CD14-positive monocyte (primary cell): Measurements from ENCODE around the gene TYROBP. TPM values are rescaled to one million over a fixed set of nuclear protein-coding genes. Genes with fewer than 3 reads are reported as not detected.

Experiments used
- DNase-seq, 3 donors: peaks; one replicate each; pipeline ENCODE4 v3.0.0-alpha.2; 2011 to 2022
- H2AFZ ChIP-seq: 2 replicates; pipeline ENCODE4 v1.6.0; 2012; ENCODE audit warnings: mild to moderate bottlenecking, low read depth, low read length, inconsistent platforms; ENCODE audit not compliant: insufficient read depth, poor library complexity, severe bottlenecking
- H3K27ac ChIP-seq, 2 donors: 1 replicate in 1 of 2; 2 replicates in 1 of 2; pipeline ENCODE4 v1.5.1; 2012 to 2013; ENCODE audit warnings: low read length in 2 of 2, control low read depth in 1 of 2, inconsistent platforms in 1 of 2, low read depth in 1 of 2, mild to moderate bottlenecking in 1 of 2
- H3K27me3 ChIP-seq, 2 donors: one replicate each; pipeline versions ENCODE4 v1.6.0 to v1.6.1; 2011 to 2013; ENCODE audit warnings: low read length in 2 of 2; ENCODE audit not compliant: control insufficient read depth in 2 of 2, insufficient read depth in 2 of 2
- H3K36me3 ChIP-seq, 2 donors: replicated peaks in 1 of 2; 1 replicate in 1 of 2; 2 replicates in 1 of 2; pipeline versions ENCODE4 v1.5.1 to v1.6.1; 2012 to 2013; ENCODE audit warnings: low read length in 2 of 2, control low read depth in 1 of 2, inconsistent platforms in 1 of 2, mild to moderate bottlenecking in 1 of 2; ENCODE audit not compliant: insufficient read depth in 2 of 2, control insufficient read depth in 1 of 2
- H3K4me1 ChIP-seq, 2 donors: 1 replicate in 1 of 2; 2 replicates in 1 of 2; pipeline versions ENCODE4 v1.5.1 to v1.6.1; 2012 to 2013; ENCODE audit warnings: low read length in 2 of 2, control low read depth in 1 of 2, inconsistent platforms in 1 of 2, mild to moderate bottlenecking in 1 of 2, moderate library complexity in 1 of 2; ENCODE audit not compliant: insufficient read depth in 2 of 2, control insufficient read depth in 1 of 2
- H3K4me2 ChIP-seq: replicated peaks from 2 replicates; pipeline ENCODE3; 2012; ENCODE audit warnings: low read length, moderate library complexity, mild to moderate bottlenecking; ENCODE audit not compliant: poor library complexity, severe bottlenecking; ENCODE audit errors: extremely low read depth
- H3K4me3 ChIP-seq, 3 experiments: fragments of 200-600 bp in 1 of 3; sonication (generic) in 1 of 3; replicated peaks in 1 of 3; 1 replicate in 2 of 3; 2 replicates in 1 of 3; pipeline ENCODE4 v1.5.1; 2011 to 2013; ENCODE audit warnings: low read length in 3 of 3, mild to moderate bottlenecking in 3 of 3, control low read depth in 2 of 3, low read depth in 2 of 3, inconsistent platforms in 1 of 3, moderate library complexity in 1 of 3
- H3K79me2 ChIP-seq: 2 replicates; pipeline ENCODE4 v1.6.0; 2012; ENCODE audit warnings: mild to moderate bottlenecking, control low read depth, inconsistent platforms, low read length, moderate library complexity; ENCODE audit not compliant: insufficient read depth
- H3K9ac ChIP-seq: 2 replicates; pipeline ENCODE4 v1.6.0; 2017; ENCODE audit warnings: low read length, mild to moderate bottlenecking; ENCODE audit not compliant: insufficient read depth, poor library complexity, severe bottlenecking
- H3K9me3 ChIP-seq, 2 donors: replicated peaks in 1 of 2; 1 replicate in 1 of 2; 2 replicates in 1 of 2; pipeline versions ENCODE4 v1.5.1 to v1.6.1; 2012 to 2013; ENCODE audit warnings: low read length in 2 of 2, control low read depth in 1 of 2; ENCODE audit not compliant: control insufficient read depth in 1 of 2, insufficient read depth in 1 of 2
- H4K20me1 ChIP-seq: 2 replicates; pipeline ENCODE4 v1.6.0; 2012; ENCODE audit warnings: mild to moderate bottlenecking, low read length, control low read depth, moderate library complexity; ENCODE audit not compliant: insufficient read depth
- H3K27ac Mint-ChIP-seq, 7 donors: one replicate each; pipeline ENCODE4 v1.8.0; 2020; ENCODE audit warnings: mild to moderate bottlenecking in 7 of 7, mixed read lengths in 7 of 7, moderate library complexity in 6 of 7, inconsistent platforms in 2 of 7
- H3K27me3 Mint-ChIP-seq, 3 donors: one replicate each; pipeline ENCODE4 v1.8.0; 2021 to 2022; ENCODE audit warnings: low read depth in 3 of 3, mild to moderate bottlenecking in 3 of 3, mixed read lengths in 3 of 3, moderate library complexity in 3 of 3, inconsistent platforms in 1 of 3
- H3K36me3 Mint-ChIP-seq, 2 donors: one replicate each; pipeline ENCODE4 v1.8.0; 2020; ENCODE audit warnings: mixed read lengths in 2 of 2, inconsistent platforms in 1 of 2, mild to moderate bottlenecking in 1 of 2
- H3K4me1 Mint-ChIP-seq: one replicate; pipeline ENCODE4 v1.8.0; 2020; ENCODE audit warnings: mild to moderate bottlenecking, mixed read lengths
- H3K4me3 Mint-ChIP-seq, 2 donors: one replicate each; pipeline ENCODE4 v1.8.0; 2020; ENCODE audit warnings: mild to moderate bottlenecking in 2 of 2, mixed read lengths in 2 of 2, moderate library complexity in 1 of 2
- H3K9me3 Mint-ChIP-seq, 7 donors: one replicate each; pipeline ENCODE4 v1.8.0; 2020 to 2022; ENCODE audit warnings: mixed read lengths in 7 of 7, mild to moderate bottlenecking in 6 of 7, moderate library complexity in 6 of 7, inconsistent platforms in 2 of 7
- WGBS: methylation state at CpG from one replicate; pipeline ENCODE4 v1.1.5; 2013; ENCODE audit warnings: missing lambda C conversion rate; ENCODE audit not compliant: insufficient coverage; 5-methylcytosine and 5-hydroxymethylcytosine counted together
- intact Hi-C, 2 donors: fragments of 100-400 bp; cut with micrococcal nuclease; formaldehyde crosslinking; loops; one replicate each; pipeline versions ENCODE4 v1.15.0 to v1.15.1; 2023
- polyA plus RNA-seq, 3 donors: library from polyadenylated mRNA; depleted of rRNA in 1 of 3; unstranded in 2 of 3; stranded (reverse) in 1 of 3; fragments of 300-500 nt in 2 of 3; fragments of >200 nt in 1 of 3; fragmentation: Illumina TruSeq in 2 of 3; gene quantifications; 1 replicate in 2 of 3; 2 replicates in 1 of 3; pipeline ENCODE4 v1.2.3, GENCODE V29; 2012 to 2021
- TF ChIP-seq, protein P1 (sequence below): fragments of 200-600 bp; IDR thresholded peaks from one replicate; pipeline ENCODE4 v1.8.0; 2022; ENCODE audit warnings: antibody characterized with exemption, mild to moderate bottlenecking

TYROBP gene
- polyA plus RNA-seq, 3 donors = 3,224 to 6,141 (median 5,182) TPM

DNA sequence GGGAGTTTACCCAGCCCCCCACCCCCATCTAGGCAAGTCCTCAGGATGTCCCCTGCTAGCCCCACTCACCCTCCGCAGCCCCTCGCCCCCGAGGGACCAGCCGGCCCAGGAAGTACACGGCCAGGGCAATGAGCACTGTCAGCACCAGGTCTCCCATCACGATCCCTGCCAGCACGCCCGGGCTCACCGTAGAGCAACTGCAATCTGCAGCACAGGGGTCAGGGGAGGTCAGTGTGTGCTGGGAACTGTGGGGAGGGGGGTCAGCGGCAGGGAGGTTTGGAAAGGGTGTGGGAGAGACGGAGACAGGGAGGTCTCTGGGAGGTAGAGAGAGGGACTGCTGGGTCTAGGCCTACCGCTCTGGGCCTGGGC, 734 bp downstream of the TYROBP start:
- peaks cover 77% of the 10 kb centered on the region for H3K4me1 Mint-ChIP-seq
- WGBS = 58% methylated on average over 9 of the region's 12 CpGs
- Histone ChIP-seq H3K36me3 (peaks cover 18 to 21% of the 10 kb centered on the region in 2 donors), H3K27ac (peak overlapping the region; percentile 97 to 98), H3K9ac (peak overlapping the region; percentile 82), H2AFZ (no peak overlapping the region), H3K27me3 (no peaks in the 10 kb centered on the region), H3K4me1 (peaks cover 88 to 99% of the 10 kb centered on the region in 2 donors), H3K9me3 (no peaks in the 10 kb centered on the region), H3K4me2 (peak overlapping the region; percentile 100), H3K79me2 (peaks cover 64% of the 10 kb centered on the region), H3K4me3 (peak overlapping the region; percentile 51 to 99 (median 97)), H4K20me1 (no peaks in the 10 kb centered on the region)
- TF ChIP-seq, protein P1, sequence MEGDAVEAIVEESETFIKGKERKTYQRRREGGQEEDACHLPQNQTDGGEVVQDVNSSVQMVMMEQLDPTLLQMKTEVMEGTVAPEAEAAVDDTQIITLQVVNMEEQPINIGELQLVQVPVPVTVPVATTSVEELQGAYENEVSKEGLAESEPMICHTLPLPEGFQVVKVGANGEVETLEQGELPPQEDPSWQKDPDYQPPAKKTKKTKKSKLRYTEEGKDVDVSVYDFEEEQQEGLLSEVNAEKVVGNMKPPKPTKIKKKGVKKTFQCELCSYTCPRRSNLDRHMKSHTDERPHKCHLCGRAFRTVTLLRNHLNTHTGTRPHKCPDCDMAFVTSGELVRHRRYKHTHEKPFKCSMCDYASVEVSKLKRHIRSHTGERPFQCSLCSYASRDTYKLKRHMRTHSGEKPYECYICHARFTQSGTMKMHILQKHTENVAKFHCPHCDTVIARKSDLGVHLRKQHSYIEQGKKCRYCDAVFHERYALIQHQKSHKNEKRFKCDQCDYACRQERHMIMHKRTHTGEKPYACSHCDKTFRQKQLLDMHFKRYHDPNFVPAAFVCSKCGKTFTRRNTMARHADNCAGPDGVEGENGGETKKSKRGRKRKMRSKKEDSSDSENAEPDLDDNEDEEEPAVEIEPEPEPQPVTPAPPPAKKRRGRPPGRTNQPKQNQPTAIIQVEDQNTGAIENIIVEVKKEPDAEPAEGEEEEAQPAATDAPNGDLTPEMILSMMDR = no peak
- peaks cover 33 to 41% of the 10 kb centered on the region in 2 donors for H3K36me3 Mint-ChIP-seq
- peaks cover 0 to 2% (median 0%) of the 10 kb centered on the region in 7 donors for H3K9me3 Mint-ChIP-seq
- H3K27me3 Mint-ChIP-seq = peaks cover 0 to 9% (median 0%) of the 10 kb centered on the region in 3 donors
- peak overlapping the region; percentile 95 to 97 for H3K4me3 Mint-ChIP-seq
- H3K27ac Mint-ChIP-seq = peak overlapping the region; percentile 96 to 100 (median 100)
- no peak for DNase-seq
- intact Hi-C loops = loop anchor here in 1 of 2 donors (10.0 kb wide), 4 partner anchors 147 to 463 kb away; partner anchors contain the start of genes FFAR2, IGFLR1, LIN37 and OVOL3

DNA sequence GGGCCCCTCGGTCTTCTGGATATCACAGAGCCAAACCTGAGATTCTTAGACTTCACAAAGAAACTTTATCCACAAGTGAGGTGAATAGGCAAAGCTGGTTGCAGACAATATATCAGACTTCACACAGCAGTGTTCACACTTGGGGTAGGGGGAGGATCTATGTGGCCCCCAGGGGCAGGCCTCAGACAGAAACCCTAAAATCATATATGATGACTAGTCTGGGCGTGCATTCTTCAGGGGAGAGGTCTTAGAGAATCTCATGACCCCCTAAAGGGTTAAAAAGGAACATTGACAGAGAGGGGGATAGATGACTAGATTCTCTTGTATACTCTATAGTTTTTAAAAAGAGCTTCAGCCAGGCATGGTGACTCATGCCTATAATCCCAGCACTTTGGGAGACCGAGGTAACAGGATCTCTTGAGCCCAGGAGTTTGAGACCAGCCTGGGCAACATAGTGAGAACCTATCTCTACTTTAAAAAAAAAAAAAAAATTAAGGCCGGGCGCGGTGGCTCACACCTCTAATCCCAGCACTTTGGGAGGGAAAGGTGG, 2.8 kb downstream of the TYROBP start:
- Histone ChIP-seq H3K27me3 (no peaks in the 10 kb centered on the region), H3K9me3 (no peaks in the 10 kb centered on the region), H3K4me1 (peaks cover 86 to 96% of the 10 kb centered on the region in 2 donors), H3K4me2 (peak overlapping the region; percentile 100), H4K20me1 (peaks cover 2% of the 10 kb centered on the region), H3K79me2 (peaks cover 84% of the 10 kb centered on the region), H3K9ac (peak overlapping the region; percentile 84), H2AFZ (no peak overlapping the region), H3K4me3 (peak overlapping the region; percentile 36 to 99 (median 97)), H3K27ac (peak overlapping the region; percentile 95 to 98), H3K36me3 (peaks cover 18 to 21% of the 10 kb centered on the region in 2 donors)
- intact Hi-C loops = loop anchor here in 1 of 2 donors (2.0 to 10.0 kb wide), 5 partner anchors 26 to 460 kb away; partner anchors contain the start of genes FFAR2, IGFLR1, LIN37 and OVOL3
- TF ChIP-seq, protein P1 = no peak
- H3K9me3 Mint-ChIP-seq = peaks cover 0 to 2% (median 0%) of the 10 kb centered on the region in 7 donors
- peaks cover 33 to 41% of the 10 kb centered on the region in 2 donors for H3K36me3 Mint-ChIP-seq
- no CpG with 5 or more reads among the region's 6 CpGs for WGBS
- peaks cover 73% of the 10 kb centered on the region for H3K4me1 Mint-ChIP-seq
- peak overlapping the region; percentile 97 to 98 for H3K4me3 Mint-ChIP-seq
- peaks cover 0 to 12% (median 0%) of the 10 kb centered on the region in 3 donors for H3K27me3 Mint-ChIP-seq
- H3K27ac Mint-ChIP-seq = peak overlapping the region; percentile 96 to 100 (median 100)
- peak in 2 of 3 donors; percentile 45 to 52 for DNase-seq
